Motor neuron (in vitro differentiated cells): Measurements from ENCODE around the gene PRCP. TPM values are rescaled to one million over a fixed set of nuclear protein-coding genes. Genes with fewer than 3 reads are reported as not detected.
"Not testable (repeated sequence)": the region's sequence is repeated elsewhere in the genome, so short reads cannot be mapped to it uniquely, and the experiment has no call there.

Experiments
- ATAC-seq, 8 experiments: fragments of 200-7000 bp; cut with Tn5 transposase; replicated peaks in 6 of 8; 2 replicates each; pipeline ENCODE4 v1.8.0; 2021; ENCODE audit warnings: mild to moderate bottlenecking in 8 of 8, moderate library complexity in 8 of 8
- H3K27ac ChIP-seq, 2 donors: fragments of 250-450 bp; sonication (Bioruptor Pico); 2 replicates each; pipeline ENCODE4 v1.9.0; 2021; ENCODE audit warnings: antibody characterized with exemption in 2 of 2, mild to moderate bottlenecking in 2 of 2, moderate library complexity in 1 of 2
- H3K4me1 ChIP-seq, 2 donors: fragments of 250-450 bp; sonication (Bioruptor Pico); replicated peaks in 1 of 2; 2 replicates each; pipeline ENCODE4 v1.6.1; 2021; ENCODE audit warnings: antibody characterized with exemption in 2 of 2, mild to moderate bottlenecking in 2 of 2, moderate library complexity in 1 of 2
- H3K4me3 ChIP-seq, 5 donors: fragments of 250-450 bp; sonication (Bioruptor Pico); 2 replicates each; pipeline ENCODE4 v1.9.0; 2021; ENCODE audit warnings: antibody characterized with exemption in 5 of 5, mild to moderate bottlenecking in 5 of 5, moderate library complexity in 4 of 5
- WGBS, 10 experiments: fragments of 450-650 bp; shearing (Covaris generic); methylation state at CpG; one replicate each; pipeline ENCODE4 v1.0.0; 2022; 5-methylcytosine and 5-hydroxymethylcytosine counted together
- in situ Hi-C, 9 experiments: fragments of 400-800 bp; cut with MboI; loops; one replicate each; pipeline ENCODE4 v1.15.0; 2021; ENCODE audit warnings: low sequenced_read_pairs in 9 of 9, low pct_unique_long_range_greater_than_20kb in 2 of 9; ENCODE audit not compliant: unreplicated experiment in 9 of 9
- total RNA-seq, 8 experiments: library from RNA; unstranded; fragments of 300-600 nt; gene quantifications; 2 replicates each; pipeline versions ENCODE4 v1.2.3 to v1.2.4, GENCODE V29; 2022

PRCP gene
- total RNA-seq, 8 experiments from 2014 or later, result 19.6 to 118 (median 27.8) TPM

DNA sequence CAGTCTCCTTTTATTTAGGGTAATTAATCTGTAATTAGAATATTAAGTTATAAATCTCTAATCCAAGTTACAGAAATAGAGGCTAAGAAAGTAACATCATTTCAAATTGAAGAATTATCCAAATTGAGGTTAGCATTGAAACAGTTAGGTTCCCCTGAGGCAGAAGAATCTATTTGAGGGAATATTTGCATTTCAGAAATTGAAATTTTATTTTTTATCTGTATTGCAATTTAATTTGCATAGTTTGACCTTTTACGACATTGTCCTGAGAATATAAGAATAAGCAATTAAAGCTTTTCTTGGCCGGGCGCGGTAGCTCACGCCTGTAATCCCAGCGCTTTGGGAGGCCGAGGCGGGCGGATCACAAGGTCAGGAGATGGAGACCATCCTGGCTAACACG is 28.9 kb upstream of the PRCP start:
- WGBS, 10 experiments, result 20 to 100% (median 96%) methylated on average over 1 to 8 of the region's 10 CpGs; no CpG with 5 or more reads in 3 of the 10 experiments
- in situ Hi-C loops, result no loop called here
- Histone ChIP-seq H3K4me1 (no peaks in the 10 kb centered on the region), H3K4me3 (no peak overlapping the region), H3K27ac (no peak overlapping the region)
- ATAC-seq, result no peak

DNA sequence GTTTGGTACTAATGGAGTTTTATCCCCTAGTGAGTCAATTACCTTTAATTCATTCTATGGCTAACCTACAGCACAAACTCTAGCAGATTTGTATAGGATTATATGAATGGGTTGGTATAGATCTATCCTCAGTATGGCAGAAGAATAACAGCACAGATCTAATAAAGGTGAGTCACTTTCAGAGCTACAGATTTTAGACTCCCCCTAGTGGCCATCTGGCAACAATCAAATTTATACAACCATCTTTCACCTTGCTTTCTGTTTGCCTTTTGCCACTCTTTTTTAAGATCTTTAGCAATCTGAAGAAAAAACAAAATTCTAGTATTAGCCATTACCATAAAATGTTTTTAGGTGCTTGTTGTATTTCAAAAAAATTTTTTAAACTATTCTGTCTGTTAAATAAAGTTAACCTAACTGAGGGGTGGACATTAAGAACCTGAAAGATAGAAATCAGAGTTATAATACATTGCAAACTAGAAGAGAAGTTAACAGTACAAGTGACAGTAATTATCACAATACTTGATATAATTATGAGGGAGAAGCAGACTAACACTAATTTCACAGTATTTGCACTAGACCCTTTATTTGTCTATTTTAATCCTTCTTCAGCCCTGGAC is 27.1 kb upstream of the PRCP start:
- in situ Hi-C loops, result no loop called here
- peak in 6 of 8 experiments; percentile 39 to 75 (median 64) for ATAC-seq
- H3K4me3 ChIP-seq, result no peak overlapping the region
- H3K4me1 ChIP-seq, result no peaks in the 10 kb centered on the region
- H3K27ac ChIP-seq, result no peak overlapping the region

- no peaks in the 10 kb centered on the region for H3K4me1 ChIP-seq
- H3K4me3 ChIP-seq, result no peak overlapping the region
- in situ Hi-C loops, result loop anchor here (25.0 kb wide), 6 partner anchors 138 to 888 kb away; partner anchors contain the start of genes ANKRD42 (in 1 of the 9) and RAB30 (in 1 of the 9)
- no peak for ATAC-seq
- 82 to 100% (median 95%) methylated on average over 1 to 5 of the region's 5 CpGs; no CpG with 5 or more reads in 3 of the 10 experiments for WGBS, 10 experiments
- H3K27ac ChIP-seq, result no peak overlapping the region
Observed at GRCh38 chr11:82924522-82925224, 24.4 kb upstream of the PRCP start.

GRCh38 chr11:82922396-82923173 is 22.4 kb upstream of the PRCP start:
- in situ Hi-C loops, result loop anchor here (25.0 kb wide), 6 partner anchors 140 to 890 kb away; partner anchors contain the start of genes ANKRD42 (in 1 of the 9) and RAB30 (in 1 of the 9)
- H3K4me3 ChIP-seq, ATAC-seq, H3K27ac ChIP-seq, H3K4me1 ChIP-seq: not testable (repeated sequence)
- 50 to 100% (median 91%) methylated on average over 1 to 7 of the region's 8 CpGs for WGBS, 10 experiments

DNA sequence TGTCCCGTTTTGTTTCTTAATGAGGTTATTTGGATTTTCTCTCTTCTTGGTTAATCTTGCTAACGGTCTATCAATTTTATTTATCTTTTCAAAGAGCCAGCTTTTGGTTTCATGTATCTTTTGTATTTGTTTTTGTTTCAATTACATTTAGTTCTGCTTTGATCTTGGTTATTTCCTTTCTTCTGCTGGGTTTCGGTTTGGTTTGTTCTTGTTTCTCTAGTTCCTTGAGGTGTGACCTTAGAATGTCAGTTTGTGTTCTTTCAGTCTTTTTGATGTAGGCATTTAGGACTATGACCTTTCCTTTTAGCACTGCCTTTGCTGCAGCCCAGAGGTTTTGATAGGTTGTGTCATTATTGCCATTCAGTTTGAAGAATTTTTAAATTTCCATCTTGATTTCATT is 20.0 kb upstream of the PRCP start:
- 82 to 100% (median 90%) methylated on average over 1 to 3 of the region's 3 CpGs for WGBS, 10 experiments
- not testable (repeated sequence) for H3K4me3 ChIP-seq, H3K4me1 ChIP-seq, ATAC-seq, H3K27ac ChIP-seq
- in situ Hi-C loops, result loop anchor here (25.0 kb wide), 6 partner anchors 142 to 892 kb away; partner anchors contain the start of genes ANKRD42 (in 1 of the 9) and RAB30 (in 1 of the 9)

GRCh38 chr11:82919786-82920185 is 19.6 kb upstream of the PRCP start:
- in situ Hi-C loops, result loop anchor here (25.0 kb wide), 6 partner anchors 143 to 893 kb away; partner anchors contain the start of genes ANKRD42 (in 1 of the 9) and RAB30 (in 1 of the 9)
- not testable (repeated sequence) for H3K4me1 ChIP-seq, H3K4me3 ChIP-seq, H3K27ac ChIP-seq, ATAC-seq
- WGBS, 10 experiments, result 80 to 100% (median 93%) methylated on average over 1 to 8 of the region's 10 CpGs; no CpG with 5 or more reads in 3 of the 10 experiments

GRCh38 chr11:82909015-82909640 is 8.9 kb upstream of the PRCP start:
- ATAC-seq, result peak in 1 of 8 experiments; percentile 35
- no peak overlapping the region for H3K27ac ChIP-seq
- in situ Hi-C loops, result loop anchor here (25.0 kb wide), 6 partner anchors 153 to 903 kb away; partner anchors contain the start of genes ANKRD42 (in 1 of the 9) and RAB30 (in 1 of the 9)
- no peak overlapping the region for H3K4me3 ChIP-seq
- 27 to 100% (median 73%) methylated on average over 1 to 7 of the region's 7 CpGs for WGBS, 10 experiments
- peaks cover 10 to 15% of the 10 kb centered on the region in 2 donors for H3K4me1 ChIP-seq

- in situ Hi-C loops, result loop anchor here (25.0 kb wide), 6 partner anchors 154 to 904 kb away; partner anchors contain the start of genes ANKRD42 (in 1 of the 9) and RAB30 (in 1 of the 9)
- Histone ChIP-seq H3K4me1 (peaks cover 10 to 15% of the 10 kb centered on the region in 2 donors), H3K4me3 (no peak overlapping the region), H3K27ac (no peak overlapping the region)
- ATAC-seq, result no peak
Observed at GRCh38 chr11:82908311-82908710, 8.1 kb upstream of the PRCP start.

DNA sequence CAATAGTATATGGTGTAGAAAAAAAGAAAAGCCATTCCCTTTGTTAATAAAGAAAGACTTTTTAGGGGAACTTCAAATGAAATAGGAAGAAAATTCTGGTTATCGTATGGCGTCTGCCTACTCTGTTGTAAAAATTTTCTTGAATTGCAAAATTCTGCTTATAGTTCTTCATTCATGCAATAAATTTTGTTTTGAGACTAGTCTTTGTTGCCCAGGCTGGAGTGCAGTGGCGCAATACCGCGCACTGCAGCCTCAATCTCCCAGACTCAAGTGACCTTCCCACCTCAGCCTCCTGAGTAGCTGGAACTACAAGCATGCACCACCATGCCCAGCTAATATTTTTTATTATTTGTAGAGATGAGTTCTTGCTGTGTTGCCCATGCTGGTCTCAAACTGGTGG is 7.1 kb upstream of the PRCP start:
- no peak overlapping the region for H3K27ac ChIP-seq
- WGBS, 10 experiments, result 69 to 95% (median 89%) methylated on average over 2 to 5 of the region's 5 CpGs; no CpG with 5 or more reads in 1 of the 10 experiments
- no peak overlapping the region for H3K4me3 ChIP-seq
- peak in 2 of 8 experiments; percentile 23 to 35 for ATAC-seq
- in situ Hi-C loops, result loop anchor here (25.0 kb wide), 6 partner anchors 155 to 905 kb away; partner anchors contain the start of genes ANKRD42 (in 1 of the 9) and RAB30 (in 1 of the 9)
- peaks cover 10 to 15% of the 10 kb centered on the region in 2 donors for H3K4me1 ChIP-seq

DNA sequence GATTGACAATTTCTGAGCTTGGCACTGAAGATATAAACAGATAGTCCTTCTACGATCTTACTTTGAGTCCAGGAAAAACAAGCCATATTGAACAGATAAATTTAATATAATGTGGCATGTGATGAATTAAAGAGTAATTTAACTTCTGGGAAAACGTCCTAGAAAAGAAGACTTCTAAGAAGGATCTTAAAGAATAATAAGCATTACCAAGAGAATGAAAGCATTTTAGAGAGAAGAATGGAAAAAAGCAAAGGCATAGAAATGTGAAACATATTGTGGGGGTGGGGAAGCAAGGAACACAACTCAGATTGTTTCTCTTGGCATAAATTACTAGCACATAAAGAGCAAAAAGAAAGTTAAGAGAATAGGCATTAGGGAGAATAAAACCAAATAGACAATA is 6.7 kb upstream of the PRCP start:
- H3K4me1 ChIP-seq, result peaks cover 10 to 15% of the 10 kb centered on the region in 2 donors
- 5 to 100% (median 12%) methylated on average over 1 to 2 of the region's 2 CpGs for WGBS, 10 experiments
- no peak overlapping the region for H3K4me3 ChIP-seq
- ATAC-seq, result peak in 1 of 8 experiments; percentile 41
- no peak overlapping the region for H3K27ac ChIP-seq
- in situ Hi-C loops, result loop anchor here (25.0 kb wide), 6 partner anchors 155 to 905 kb away; partner anchors contain the start of genes ANKRD42 (in 1 of the 9) and RAB30 (in 1 of the 9)

DNA sequence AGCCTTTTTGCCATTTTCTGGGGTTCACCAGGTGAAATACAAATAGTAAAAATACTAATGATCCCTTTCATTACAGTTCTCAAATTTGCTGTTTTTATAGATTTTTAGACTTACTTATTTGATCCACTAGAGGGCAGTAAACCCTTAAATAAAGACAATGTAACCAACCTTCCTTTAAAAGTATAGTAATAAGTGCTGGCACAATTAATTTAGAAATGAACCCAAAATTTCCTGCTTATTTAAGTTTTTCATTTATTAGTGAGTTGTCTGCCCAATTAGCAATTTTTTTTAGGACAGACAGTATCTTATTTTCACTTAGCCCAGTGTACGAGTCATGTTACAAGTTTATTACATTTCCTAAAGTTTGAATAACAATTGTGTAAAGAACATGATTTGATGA is 6.0 kb upstream of the PRCP start:
- Histone ChIP-seq H3K27ac (no peak overlapping the region), H3K4me1 (peaks cover 10 to 15% of the 10 kb centered on the region in 2 donors), H3K4me3 (no peak overlapping the region)
- 0 to 94% (median 60%) methylated on average over 1 of the region's 1 CpG; no CpG with 5 or more reads in 2 of the 10 experiments for WGBS, 10 experiments
- in situ Hi-C loops, result loop anchor here (25.0 kb wide), 6 partner anchors 156 to 906 kb away; partner anchors contain the start of genes ANKRD42 (in 1 of the 9) and RAB30 (in 1 of the 9)
- ATAC-seq, result no peak
